Bronchial epithelial cell (primary cell): ENCODE measurements around the gene KAT2B. TPM values are rescaled to one million over a fixed set of nuclear protein-coding genes. Genes with fewer than 3 reads are reported as not detected.
"Not testable (repeated sequence)": the region's sequence is repeated elsewhere in the genome, so short reads cannot be mapped to it uniquely, and the experiment has no call there.

Experiments used
- DNase-seq: peaks from one replicate; pipeline ENCODE4 v3.0.0-alpha.2; 2010; ENCODE audit warnings: low read depth
- FAIRE-seq: peaks from 2 replicates; lab custom pipeline; 2011; peaks lifted over from hg19 to GRCh38; lab: Jason Lieb, UNC
- H3K27me3 ChIP-seq: 2 replicates; pipeline ENCODE4 v1.5.1; 2011; ENCODE audit warnings: low read length; ENCODE audit not compliant: control insufficient read depth, insufficient read depth
- H3K36me3 ChIP-seq: 2 replicates; pipeline ENCODE4 v1.5.1; 2011; ENCODE audit warnings: low read length; ENCODE audit not compliant: control insufficient read depth, insufficient read depth
- H3K4me3 ChIP-seq: 2 replicates; pipeline ENCODE4 v1.5.1; 2011; ENCODE audit warnings: mild to moderate bottlenecking, low read depth, low read length, control low read depth
- total RNA-seq: library from RNA; depleted of rRNA; stranded (reverse); fragments of >200 nt; gene quantifications from 2 replicates; pipeline ENCODE4 v1.2.1, GENCODE V29; 2014
- TF ChIP-seq, protein P1 (sequence below): IDR thresholded peaks from 2 replicates; pipeline ENCODE4 v1.5.1; 2011; ENCODE audit warnings: mild to moderate bottlenecking, moderate library complexity, low read length, control low read depth, inconsistent platforms; ENCODE audit not compliant: insufficient read depth, severe bottlenecking

KAT2B gene
- total RNA-seq, 1 donor from 2014 or later: 1.6 TPM

GRCh38 chr3:20023623-20024405 lies 16.4 kb upstream of the KAT2B start:
- TF ChIP-seq, protein P1, sequence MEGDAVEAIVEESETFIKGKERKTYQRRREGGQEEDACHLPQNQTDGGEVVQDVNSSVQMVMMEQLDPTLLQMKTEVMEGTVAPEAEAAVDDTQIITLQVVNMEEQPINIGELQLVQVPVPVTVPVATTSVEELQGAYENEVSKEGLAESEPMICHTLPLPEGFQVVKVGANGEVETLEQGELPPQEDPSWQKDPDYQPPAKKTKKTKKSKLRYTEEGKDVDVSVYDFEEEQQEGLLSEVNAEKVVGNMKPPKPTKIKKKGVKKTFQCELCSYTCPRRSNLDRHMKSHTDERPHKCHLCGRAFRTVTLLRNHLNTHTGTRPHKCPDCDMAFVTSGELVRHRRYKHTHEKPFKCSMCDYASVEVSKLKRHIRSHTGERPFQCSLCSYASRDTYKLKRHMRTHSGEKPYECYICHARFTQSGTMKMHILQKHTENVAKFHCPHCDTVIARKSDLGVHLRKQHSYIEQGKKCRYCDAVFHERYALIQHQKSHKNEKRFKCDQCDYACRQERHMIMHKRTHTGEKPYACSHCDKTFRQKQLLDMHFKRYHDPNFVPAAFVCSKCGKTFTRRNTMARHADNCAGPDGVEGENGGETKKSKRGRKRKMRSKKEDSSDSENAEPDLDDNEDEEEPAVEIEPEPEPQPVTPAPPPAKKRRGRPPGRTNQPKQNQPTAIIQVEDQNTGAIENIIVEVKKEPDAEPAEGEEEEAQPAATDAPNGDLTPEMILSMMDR: no peak
- H3K27me3 ChIP-seq: no peaks in the 10 kb centered on the region
- FAIRE-seq (no peak), DNase-seq (no peak)
- no peak overlapping the region for H3K4me3 ChIP-seq
- no peaks in the 10 kb centered on the region for H3K36me3 ChIP-seq

GRCh38 chr3:20027136-20027535 lies 13.1 kb upstream of the KAT2B start:
- DNase-seq (peak; percentile 35), FAIRE-seq (no peak)
- H3K4me3 ChIP-seq: no peak overlapping the region
- TF ChIP-seq, protein P1: no peak
- H3K27me3 ChIP-seq: no peaks in the 10 kb centered on the region
- H3K36me3 ChIP-seq: no peaks in the 10 kb centered on the region

DNA sequence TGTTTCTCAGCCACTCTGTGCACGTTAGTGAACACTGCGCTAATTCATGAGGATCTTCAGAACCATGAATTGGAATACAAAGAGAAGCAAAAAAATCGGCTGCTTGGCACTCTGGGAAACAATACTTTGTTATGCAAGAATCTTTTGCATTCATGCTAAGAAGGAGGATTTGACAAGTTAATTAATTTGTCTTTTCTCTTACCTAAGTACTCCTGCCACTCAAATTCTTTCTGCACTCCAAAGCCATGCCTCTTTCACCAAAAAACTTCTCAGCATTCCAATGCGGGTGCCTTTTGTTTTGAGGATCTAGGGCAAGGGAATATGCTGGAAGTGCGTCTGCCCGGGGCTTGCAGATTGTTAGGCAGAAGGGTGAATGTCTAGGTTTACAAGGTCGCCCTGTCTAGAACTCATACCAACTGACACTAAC lies 11.3 kb upstream of the KAT2B start:
- no peaks in the 10 kb centered on the region for H3K27me3 ChIP-seq
- no peak overlapping the region for H3K4me3 ChIP-seq
- no peak for FAIRE-seq
- TF ChIP-seq, protein P1: no peak
- H3K36me3 ChIP-seq: no peaks in the 10 kb centered on the region
- DNase-seq: no peak

- not testable (repeated sequence) for H3K4me3 ChIP-seq, FAIRE-seq, H3K27me3 ChIP-seq, DNase-seq, H3K36me3 ChIP-seq
Observed at GRCh38 chr3:20031939-20032338, 8.3 kb upstream of the KAT2B start.

DNA sequence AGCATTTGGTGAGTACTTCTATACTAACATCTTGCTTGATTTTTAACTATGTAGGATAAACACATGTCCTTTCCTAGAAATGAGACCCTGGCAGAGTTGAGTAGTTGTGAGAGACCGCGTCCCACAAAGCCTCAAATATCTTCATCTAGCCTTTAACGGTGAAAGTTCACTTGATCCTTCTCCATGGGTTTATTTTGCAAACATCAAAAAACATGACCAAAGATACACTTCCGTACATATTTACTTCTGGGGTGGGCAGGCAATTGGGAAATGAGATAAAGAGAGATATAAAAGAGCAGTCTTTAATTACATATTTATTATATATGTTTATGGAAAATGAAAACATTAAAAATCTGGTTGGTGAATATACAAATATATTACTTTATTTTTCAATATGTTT lies 5.2 kb upstream of the KAT2B start:
- TF ChIP-seq, protein P1: no peak
- no peaks in the 10 kb centered on the region for H3K27me3 ChIP-seq
- no peak overlapping the region for H3K4me3 ChIP-seq
- no peaks in the 10 kb centered on the region for H3K36me3 ChIP-seq
- FAIRE-seq (no peak), DNase-seq (no peak)

GRCh38 chr3:20037255-20037996 lies 2.8 kb upstream of the KAT2B start:
- FAIRE-seq: no peak
- TF ChIP-seq, protein P1: no peak
- Histone ChIP-seq H3K36me3 (no peaks in the 10 kb centered on the region), H3K4me3 (no peak overlapping the region), H3K27me3 (no peaks in the 10 kb centered on the region)
- no peak for DNase-seq
